GM23338 (cell line): ENCODE results near the gene FRZB. TPM values are rescaled to one million over a fixed set of nuclear protein-coding genes. Genes with fewer than 3 reads are reported as not detected.

Experiments
- ATAC-seq: fragments of 200-7000 bp; cut with Tn5 transposase; 3 replicates; pipeline ENCODE4 v1.9.1; 2020
- DNase-seq: peaks from one replicate; pipeline ENCODE4 v3.0.0-alpha.2; 2015; ENCODE audit warnings: low spot score
- H2AFZ ChIP-seq: fragments of 200-600 bp; sonication (generic); 2 replicates; pipeline ENCODE4 v1.8.0; 2016; ENCODE audit warnings: antibody characterized with exemption, mild to moderate bottlenecking, moderate library complexity
- H3F3A ChIP-seq: fragments of 200-600 bp; sonication (generic); replicated peaks from 2 replicates; pipeline ENCODE4 v1.8.0; 2017; ENCODE audit warnings: antibody characterized with exemption, mixed run types, low read depth
- H3K27ac ChIP-seq: fragments of 200-600 bp; sonication (generic); 2 replicates; pipeline ENCODE4 v1.6.1; 2016; ENCODE audit warnings: low read depth
- H3K27me3 ChIP-seq: fragments of 200-600 bp; sonication (generic); 2 replicates; pipeline ENCODE4 v1.8.0; 2016; ENCODE audit warnings: mild to moderate bottlenecking, mixed run types, moderate library complexity; ENCODE audit not compliant: insufficient read depth
- H3K36me3 ChIP-seq: fragments of 200-600 bp; sonication (generic); 2 replicates; pipeline ENCODE4 v1.8.0; 2016; ENCODE audit warnings: mild to moderate bottlenecking; ENCODE audit not compliant: insufficient read depth
- H3K4me1 ChIP-seq: fragments of 200-600 bp; sonication (generic); 2 replicates; pipeline ENCODE4 v1.8.0; 2016; ENCODE audit warnings: mild to moderate bottlenecking, moderate library complexity; ENCODE audit not compliant: insufficient read depth
- H3K4me2 ChIP-seq: fragments of 200-600 bp; sonication (generic); 2 replicates; pipeline ENCODE4 v1.7.1; 2017; ENCODE audit warnings: mixed run types
- H3K4me3 ChIP-seq: fragments of 200-600 bp; sonication (generic); 2 replicates; pipeline ENCODE4 v1.6.1; 2016; ENCODE audit warnings: mixed run types
- H3K79me2 ChIP-seq: fragments of 200-600 bp; sonication (generic); replicated peaks from 2 replicates; pipeline ENCODE4 v1.8.0; 2017; ENCODE audit warnings: mild to moderate bottlenecking; ENCODE audit not compliant: insufficient read depth
- H3K9me2 ChIP-seq: fragments of 200-600 bp; sonication (generic); 2 replicates; pipeline ENCODE4 v1.8.0; 2017; ENCODE audit not compliant: insufficient read depth
- H4K20me1 ChIP-seq: fragments of 200-600 bp; sonication (generic); replicated peaks from 2 replicates; pipeline ENCODE4 v1.8.0; 2017; ENCODE audit warnings: mild to moderate bottlenecking; ENCODE audit not compliant: insufficient read depth
- H3K27ac Mint-ChIP-seq: 2 replicates; pipeline ENCODE4 v1.8.0; 2020; ENCODE audit warnings: inconsistent platforms, mild to moderate bottlenecking, moderate library complexity, mixed read lengths
- H3K27me3 Mint-ChIP-seq: 3 replicates; pipeline ENCODE4 v1.8.0; 2022; ENCODE audit warnings: low read depth, mild to moderate bottlenecking, moderate library complexity, mixed read lengths, inconsistent platforms; ENCODE audit not compliant: insufficient read depth, poor library complexity
- H3K36me3 Mint-ChIP-seq: 3 replicates; pipeline ENCODE4 v1.8.0; 2021; ENCODE audit warnings: low read depth, mild to moderate bottlenecking, inconsistent platforms, moderate library complexity, mixed read lengths
- H3K4me1 Mint-ChIP-seq: 3 replicates; pipeline ENCODE4 v1.8.0; 2020; ENCODE audit warnings: mild to moderate bottlenecking, inconsistent platforms, mixed read lengths
- H3K4me3 Mint-ChIP-seq: 3 replicates; pipeline ENCODE4 v1.8.0; 2021; ENCODE audit warnings: moderate library complexity, mild to moderate bottlenecking, inconsistent platforms, mixed read lengths
- H3K9me3 Mint-ChIP-seq: 3 replicates; pipeline ENCODE4 v1.8.0; 2020; ENCODE audit warnings: moderate library complexity, mild to moderate bottlenecking, inconsistent platforms, mixed read lengths
- CREB1 ChIP-seq: fragments of 250-450 bp; sonication (Bioruptor Pico); IDR thresholded peaks from 2 replicates; pipeline ENCODE4 v1.5.0; 2020; ENCODE audit warnings: low read depth, mild to moderate bottlenecking, moderate library complexity
- CTCF ChIP-seq, 2 experiments: fragments of 200-600 bp in 1 of 2; sonication (generic) in 1 of 2; conservative IDR thresholded peaks; 2 replicates each; pipeline versions ENCODE4 v1.5.1 to v1.6.1; 2016 to 2017; ENCODE audit warnings: antibody characterized with exemption in 2 of 2, low read depth in 2 of 2, mild to moderate bottlenecking in 2 of 2, moderate library complexity in 1 of 2
- ETS1 ChIP-seq: IDR thresholded peaks from 2 replicates; pipeline ENCODE4 v1.6.1; 2016; ENCODE audit warnings: antibody characterized with exemption
- EZH2 ChIP-seq: fragments of 200-600 bp; sonication (generic); IDR thresholded peaks from one replicate; pipeline ENCODE4 v1.8.0; 2017; ENCODE audit warnings: antibody characterized with exemption, mild to moderate bottlenecking, low read depth; ENCODE audit not compliant: unreplicated experiment
- EZH2phosphoT487 ChIP-seq: fragments of 200-600 bp; sonication (generic); IDR thresholded peaks from one replicate; pipeline ENCODE4 v1.8.1; 2018; ENCODE audit warnings: antibody characterized with exemption; ENCODE audit not compliant: unreplicated experiment
- JUNB ChIP-seq: IDR thresholded peaks from one replicate; pipeline ENCODE4 v1.6.1; 2016; ENCODE audit warnings: antibody characterized with exemption; ENCODE audit not compliant: unreplicated experiment
- NANOG ChIP-seq: IDR thresholded peaks from 2 replicates; pipeline ENCODE4 v1.6.1; 2016; ENCODE audit warnings: antibody characterized with exemption, borderline replicate concordance
- POLR2AphosphoS5 ChIP-seq: IDR thresholded peaks from 2 replicates; pipeline ENCODE4 v1.6.1; 2016; ENCODE audit warnings: antibody characterized with exemption, low read depth
- STAT1 ChIP-seq: IDR thresholded peaks from one replicate; pipeline ENCODE4 v1.6.1; 2016; ENCODE audit warnings: antibody characterized with exemption; ENCODE audit not compliant: unreplicated experiment
- ZNF114 ChIP-seq: fragments of 250-450 bp; sonication (Bioruptor Pico); IDR thresholded peaks from 2 replicates; pipeline ENCODE4 v1.5.0; 2020; ENCODE audit warnings: mild to moderate bottlenecking, moderate library complexity
- ZNF331 ChIP-seq: fragments of 250-450 bp; sonication (Bioruptor Pico); IDR thresholded peaks from 2 replicates; pipeline ENCODE4 v1.5.0; 2020; ENCODE audit warnings: low read depth, mild to moderate bottlenecking, moderate library complexity
- ZNF462 ChIP-seq: fragments of 250-450 bp; sonication (Bioruptor Pico); IDR thresholded peaks from 2 replicates; pipeline ENCODE4 v1.5.0; 2020; ENCODE audit warnings: mild to moderate bottlenecking, moderate library complexity
- polyA plus RNA-seq: library from polyadenylated mRNA; unstranded; fragments of >200 nt; fragmentation: Nextera tagmentation; extraction: Ambion mirVana; gene quantifications from 2 replicates; pipeline ENCODE4 v1.2.1, GENCODE V29; 2016
- total RNA-seq: library from RNA; depleted of rRNA; stranded (reverse); fragments of >200 nt; shearing (Covaris generic); gene quantifications from 2 replicates; pipeline ENCODE4 v1.2.3, GENCODE V29; 2014

FRZB gene
- total and polyA plus RNA-seq, 2 experiments from 2014 or later, result 0.52 to 1.2 TPM

- no peak overlapping the region for H3K27ac ChIP-seq
- H3K4me3 Mint-ChIP-seq, result no peak overlapping the region
- no peaks in the 10 kb centered on the region for H3K27me3 ChIP-seq
- H3K4me3 ChIP-seq, result no peak overlapping the region
- no peak overlapping the region; the same call in 1 of the 2 replicates for H2AFZ ChIP-seq
- no peaks in the 10 kb centered on the region for H3F3A ChIP-seq
- H3K36me3 ChIP-seq, result no peaks in the 10 kb centered on the region
- H3K79me2 ChIP-seq, result no peaks in the 10 kb centered on the region
- H4K20me1 ChIP-seq, result no peaks in the 10 kb centered on the region
- TF ChIP-seq EZH2, result no peak
- TF ChIP-seq ETS1, result no peak
- no peak for TF ChIP-seq NANOG
- peak; percentile 46; the same call in 2 of the 3 replicates for ATAC-seq
- no peaks in the 10 kb centered on the region for H3K36me3 Mint-ChIP-seq
- H3K4me1 ChIP-seq, result peaks cover 13% of the 10 kb centered on the region
- no peak overlapping the region for H3K4me2 ChIP-seq
- no peak overlapping the region for H3K27ac Mint-ChIP-seq
- H3K9me3 Mint-ChIP-seq, result no peaks in the 10 kb centered on the region
- no peaks in the 10 kb centered on the region for H3K9me2 ChIP-seq
- H3K4me1 Mint-ChIP-seq, result peaks cover 22% of the 10 kb centered on the region
- peak; percentile 10 for DNase-seq
- peaks cover 9% of the 10 kb centered on the region for H3K27me3 Mint-ChIP-seq
Measured at GRCh38 chr2:182824767-182825158, 41.7 kb downstream of the FRZB start.

GRCh38 chr2:182824056-182824766 is 42.2 kb downstream of the FRZB start:
- H3K4me1 Mint-ChIP-seq, result peaks cover 24% of the 10 kb centered on the region
- no peak overlapping the region for H3K4me3 ChIP-seq
- no peak for TF ChIP-seq EZH2phosphoT487
- TF ChIP-seq CREB1 (CRISPR knock-in tag), result no peak
- no peak for TF ChIP-seq CTCF (conservative IDR thresholded peaks at IDR 0.05; ENCODE audit: low read depth in 2 of 2)
- no peak for TF ChIP-seq ZNF462 (CRISPR knock-in tag)
- no peak for TF ChIP-seq EZH2
- no peak for TF ChIP-seq POLR2AphosphoS5
- TF ChIP-seq STAT1, result no peak
- no peak for TF ChIP-seq ZNF331 (CRISPR knock-in tag)
- no peak for TF ChIP-seq ZNF114 (CRISPR knock-in tag)
- no peak for TF ChIP-seq JUNB
- TF ChIP-seq ETS1, result no peak

More at GRCh38 chr2:182824056-182824766, 42.2 kb downstream of the FRZB start:
- Mint-ChIP-seq H3K27ac (no peak overlapping the region), H3K9me3 (no peaks in the 10 kb centered on the region), H3K27me3 (peaks cover 9% of the 10 kb centered on the region), H3K4me3 (no peak overlapping the region), H3K36me3 (no peaks in the 10 kb centered on the region)
- Histone ChIP-seq H3K36me3 (no peaks in the 10 kb centered on the region), H3K4me2 (no peak overlapping the region), H3K79me2 (no peaks in the 10 kb centered on the region), H2AFZ (no peak overlapping the region), H3K9me2 (no peaks in the 10 kb centered on the region), H3K27me3 (no peaks in the 10 kb centered on the region), H3K4me1 (peaks cover 19% of the 10 kb centered on the region), H3K27ac (no peak overlapping the region), H4K20me1 (no peaks in the 10 kb centered on the region), H3F3A (no peaks in the 10 kb centered on the region)
- ATAC-seq, result no peak
- no peak for DNase-seq
